ENCODE results near the gene GTPBP8.

The GTPBP8 gene

GRCh38 chr3:113000691-113001090 is 9.9 kb downstream of the GTPBP8 start:
- H3K4me1 ChIP-seq (ENCODE audit: control insufficient read depth, insufficient read depth, low read length), result peaks cover 3% of the 10 kb centered on the region; the same call in 1 of the 2 replicates
- no peaks in the 10 kb centered on the region for H3K9me3 ChIP-seq (ENCODE audit: control insufficient read depth, insufficient read depth, low read depth, low read length)
- H3K4me3 ChIP-seq (ENCODE audit: low read depth, low read length), result no peak overlapping the region
- H3K27me3 ChIP-seq (ENCODE audit: control insufficient read depth, insufficient read depth, low read length), result no peaks in the 10 kb centered on the region
- H3K9ac ChIP-seq (ENCODE audit: low read length), result no peak overlapping the region
- peaks cover 70% of the 10 kb centered on the region for H3K36me3 ChIP-seq (ENCODE audit: control insufficient read depth, insufficient read depth, low read length)
- no peak overlapping the region for H3K27ac ChIP-seq (ENCODE audit: low read depth, low read length)

DNA sequence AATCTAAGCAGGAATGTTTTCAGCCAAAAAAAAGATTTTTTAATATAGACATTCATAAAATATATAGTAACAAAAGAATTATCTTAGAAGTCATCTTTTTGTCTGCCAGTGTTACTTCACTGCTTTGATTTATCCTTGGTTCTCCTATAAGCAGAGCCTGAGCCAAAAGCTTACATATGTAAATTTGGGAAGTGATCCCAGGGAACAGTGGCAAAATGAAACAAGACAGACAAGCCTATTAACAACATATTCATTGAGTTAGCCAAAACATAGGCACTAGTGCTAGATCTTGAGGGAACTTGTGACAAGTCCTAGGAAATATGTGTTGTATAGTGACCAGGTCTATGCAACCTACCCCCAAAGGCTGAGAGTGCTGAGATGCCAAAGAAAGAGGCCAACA is 11.3 kb downstream of the GTPBP8 start:
- Histone ChIP-seq H3K27ac (ENCODE audit: low read depth, low read length) (no peak overlapping the region), H3K4me3 (ENCODE audit: low read depth, low read length) (no peak overlapping the region), H3K9ac (ENCODE audit: low read length) (no peak overlapping the region), H3K36me3 (ENCODE audit: control insufficient read depth, insufficient read depth, low read length) (peaks cover 79% of the 10 kb centered on the region), H3K9me3 (ENCODE audit: control insufficient read depth, insufficient read depth, low read depth, low read length) (no peaks in the 10 kb centered on the region), H3K27me3 (ENCODE audit: control insufficient read depth, insufficient read depth, low read length) (no peaks in the 10 kb centered on the region), H3K4me1 (ENCODE audit: control insufficient read depth, insufficient read depth, low read length) (peaks cover 3% of the 10 kb centered on the region; the same call in 1 of the 2 replicates)

DNA sequence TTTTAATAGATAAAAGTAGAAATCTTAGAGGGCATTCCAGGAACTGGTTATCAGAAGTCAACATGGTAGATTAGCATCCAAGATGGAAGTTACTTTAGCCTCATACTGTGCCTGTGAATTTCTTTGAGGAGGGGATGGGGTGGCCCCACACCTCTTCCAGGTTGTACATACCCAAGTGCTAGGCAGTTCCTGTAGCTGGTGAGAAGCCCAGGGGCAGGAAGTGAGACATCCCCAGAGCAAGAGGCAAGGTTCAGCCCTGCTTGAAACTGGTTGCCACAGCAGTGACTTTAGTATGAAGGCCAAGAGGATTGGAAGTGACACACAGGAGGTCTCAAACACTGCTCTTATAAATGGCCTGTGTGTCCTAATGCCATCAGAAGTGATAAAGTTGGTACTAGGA is 11.9 kb downstream of the GTPBP8 start:
- peaks cover 3% of the 10 kb centered on the region; the same call in 1 of the 2 replicates for H3K4me1 ChIP-seq (ENCODE audit: control insufficient read depth, insufficient read depth, low read length)
- no peak overlapping the region for H3K4me3 ChIP-seq (ENCODE audit: low read depth, low read length)
- no peaks in the 10 kb centered on the region for H3K27me3 ChIP-seq (ENCODE audit: control insufficient read depth, insufficient read depth, low read length)
- H3K9ac ChIP-seq (ENCODE audit: low read length), result no peak overlapping the region
- no peaks in the 10 kb centered on the region for H3K9me3 ChIP-seq (ENCODE audit: control insufficient read depth, insufficient read depth, low read depth, low read length)
- H3K36me3 ChIP-seq (ENCODE audit: control insufficient read depth, insufficient read depth, low read length), result peaks cover 85% of the 10 kb centered on the region
- H3K27ac ChIP-seq (ENCODE audit: low read depth, low read length), result no peak overlapping the region

GRCh38 chr3:113005611-113006010 is 14.8 kb downstream of the GTPBP8 start:
- peaks cover 94% of the 10 kb centered on the region for H3K36me3 ChIP-seq (ENCODE audit: control insufficient read depth, insufficient read depth, low read length)
- H3K4me1 ChIP-seq (ENCODE audit: control insufficient read depth, insufficient read depth, low read length), result peaks cover 3% of the 10 kb centered on the region; the same call in 1 of the 2 replicates
- no peak overlapping the region for H3K4me3 ChIP-seq (ENCODE audit: low read depth, low read length)
- H3K9me3 ChIP-seq (ENCODE audit: control insufficient read depth, insufficient read depth, low read depth, low read length), result no peaks in the 10 kb centered on the region
- H3K27ac ChIP-seq (ENCODE audit: low read depth, low read length), result no peak overlapping the region
- no peak overlapping the region for H3K9ac ChIP-seq (ENCODE audit: low read length)
- H3K27me3 ChIP-seq (ENCODE audit: control insufficient read depth, insufficient read depth, low read length), result no peaks in the 10 kb centered on the region

DNA sequence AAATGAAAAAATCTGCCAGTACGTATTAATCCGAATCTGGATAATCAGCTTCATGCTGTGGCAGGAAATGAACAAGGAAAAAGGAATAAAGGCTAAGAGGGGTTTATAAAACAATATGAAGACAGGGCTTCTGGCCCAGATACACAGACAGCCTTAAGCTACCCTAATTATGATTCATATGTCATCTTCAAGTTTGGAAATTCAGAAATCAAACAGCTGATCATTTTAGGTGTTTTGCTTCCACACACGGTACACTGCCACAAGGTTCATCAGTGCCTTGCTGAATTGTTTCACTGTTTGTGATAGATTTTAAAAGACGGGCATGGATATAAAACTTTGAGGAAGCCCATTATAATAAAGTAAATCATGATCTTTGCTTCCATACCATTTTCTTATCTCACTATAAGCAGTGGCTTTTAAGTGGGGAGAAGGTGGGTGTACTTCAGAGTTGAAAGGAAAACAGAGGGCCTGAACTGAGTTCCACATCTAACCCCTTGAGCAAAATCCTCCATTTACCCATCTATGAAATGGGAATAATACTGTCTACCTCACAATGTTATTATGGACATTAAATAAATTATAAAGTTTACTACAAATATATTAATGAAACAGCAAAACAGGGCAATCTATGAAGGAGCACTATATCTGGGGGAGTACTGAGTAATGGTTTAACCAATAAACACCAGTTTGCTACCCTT is 15.7 kb downstream of the GTPBP8 start:
- Histone ChIP-seq H3K9ac (ENCODE audit: low read length) (no peak overlapping the region), H3K9me3 (ENCODE audit: control insufficient read depth, insufficient read depth, low read depth, low read length) (no peaks in the 10 kb centered on the region), H3K27ac (ENCODE audit: low read depth, low read length) (no peak overlapping the region), H3K4me3 (ENCODE audit: low read depth, low read length) (no peak overlapping the region), H3K27me3 (ENCODE audit: control insufficient read depth, insufficient read depth, low read length) (no peaks in the 10 kb centered on the region), H3K4me1 (ENCODE audit: control insufficient read depth, insufficient read depth, low read length) (peaks cover 3% of the 10 kb centered on the region; the same call in 1 of the 2 replicates), H3K36me3 (ENCODE audit: control insufficient read depth, insufficient read depth, low read length) (peaks cover 93% of the 10 kb centered on the region)

DNA sequence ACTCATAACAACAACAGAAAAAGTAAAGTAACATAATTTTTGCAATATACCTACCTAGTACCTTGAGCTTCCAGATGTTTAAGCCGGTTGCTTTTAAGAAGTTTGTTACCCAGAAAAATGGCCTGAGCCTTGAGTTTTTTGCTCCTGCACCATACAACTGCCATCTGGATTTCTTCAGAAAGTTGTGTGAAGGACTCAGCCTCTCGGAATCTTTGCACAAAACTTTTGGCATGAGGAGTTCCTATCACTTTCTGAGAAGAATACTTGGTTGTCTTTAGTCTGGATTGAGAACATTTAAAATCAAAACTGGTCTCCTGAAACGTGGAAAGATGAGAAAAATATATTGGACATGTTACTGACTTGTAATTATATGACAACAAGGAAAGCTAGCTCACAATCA is 17.3 kb downstream of the GTPBP8 start:
- H3K9me3 ChIP-seq (ENCODE audit: control insufficient read depth, insufficient read depth, low read depth, low read length), result no peaks in the 10 kb centered on the region
- H3K27me3 ChIP-seq (ENCODE audit: control insufficient read depth, insufficient read depth, low read length), result no peaks in the 10 kb centered on the region
- H3K4me1 ChIP-seq (ENCODE audit: control insufficient read depth, insufficient read depth, low read length), result no peaks in the 10 kb centered on the region
- H3K36me3 ChIP-seq (ENCODE audit: control insufficient read depth, insufficient read depth, low read length), result peaks cover 95% of the 10 kb centered on the region
- no peak overlapping the region for H3K9ac ChIP-seq (ENCODE audit: low read length)
- no peak overlapping the region for H3K4me3 ChIP-seq (ENCODE audit: low read depth, low read length)
- H3K27ac ChIP-seq (ENCODE audit: low read depth, low read length), result no peak overlapping the region

DNA sequence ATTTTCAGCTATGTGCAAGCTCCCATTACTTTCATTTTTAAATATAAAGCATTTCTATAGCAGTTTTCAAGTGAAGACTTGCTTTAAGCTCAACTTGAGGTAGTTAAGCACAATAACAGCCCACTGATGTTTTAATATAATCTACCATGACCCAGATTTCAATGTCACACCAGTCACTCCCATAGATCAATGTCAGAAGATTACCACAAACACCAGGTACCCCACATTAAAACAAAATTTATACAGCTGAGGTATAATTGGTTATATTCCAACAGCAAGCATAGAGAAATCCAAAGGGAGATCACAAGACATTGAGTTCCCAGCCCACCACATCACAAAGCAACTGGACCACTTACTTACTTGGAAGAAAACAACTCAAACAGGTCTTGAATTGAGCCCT is 22.8 kb downstream of the GTPBP8 start:
- H3K9me3 ChIP-seq (ENCODE audit: control insufficient read depth, insufficient read depth, low read depth, low read length), result no peaks in the 10 kb centered on the region
- no peaks in the 10 kb centered on the region for H3K27me3 ChIP-seq (ENCODE audit: control insufficient read depth, insufficient read depth, low read length)
- no peak overlapping the region for H3K4me3 ChIP-seq (ENCODE audit: low read depth, low read length)
- H3K9ac ChIP-seq (ENCODE audit: low read length), result no peak overlapping the region
- H3K4me1 ChIP-seq (ENCODE audit: control insufficient read depth, insufficient read depth, low read length), result peaks cover 7% of the 10 kb centered on the region; the same call in 1 of the 2 replicates
- H3K36me3 ChIP-seq (ENCODE audit: control insufficient read depth, insufficient read depth, low read length), result peaks cover 81% of the 10 kb centered on the region
- H3K27ac ChIP-seq (ENCODE audit: low read depth, low read length), result no peak overlapping the region

DNA sequence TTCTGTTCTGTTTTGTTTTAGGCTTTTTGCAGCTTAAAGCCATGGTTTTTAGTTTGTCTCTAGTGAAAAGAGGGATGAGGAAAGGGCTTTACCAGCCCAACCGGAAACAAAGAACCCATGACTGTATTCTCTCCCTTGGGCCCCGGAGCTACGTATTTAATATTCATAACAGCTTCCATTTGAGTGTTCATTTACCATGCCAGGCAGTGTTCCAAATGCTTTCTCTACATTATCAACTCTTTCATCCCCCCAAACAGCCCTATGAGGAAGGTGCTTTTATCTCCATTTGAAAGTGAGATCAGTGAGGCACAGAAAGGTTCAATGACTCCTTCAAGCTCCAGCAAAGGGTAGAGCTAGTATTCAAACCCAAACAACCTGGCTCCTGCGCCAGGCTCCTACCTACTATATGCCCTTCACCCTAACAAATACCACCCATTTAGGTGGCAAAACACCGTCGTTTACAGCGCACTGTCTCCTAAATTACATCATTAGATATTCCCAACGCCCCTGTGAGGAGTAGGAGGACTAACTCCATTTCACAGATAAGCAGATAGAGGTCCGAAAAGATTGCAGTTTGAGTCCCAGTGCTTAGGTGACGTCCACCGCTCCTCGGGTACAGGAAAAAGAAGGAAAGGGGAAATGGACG is 27.9 kb downstream of the GTPBP8 start:
- Histone ChIP-seq H3K4me3 (ENCODE audit: low read depth, low read length) (peak overlapping the region; percentile 83), H3K27ac (ENCODE audit: low read depth, low read length) (peak overlapping the region; percentile 85), H3K27me3 (ENCODE audit: control insufficient read depth, insufficient read depth, low read length) (no peaks in the 10 kb centered on the region), H3K4me1 (ENCODE audit: control insufficient read depth, insufficient read depth, low read length) (peaks cover 11% of the 10 kb centered on the region), H3K9ac (ENCODE audit: low read length) (peak overlapping the region; percentile 91), H3K9me3 (ENCODE audit: control insufficient read depth, insufficient read depth, low read depth, low read length) (no peaks in the 10 kb centered on the region), H3K36me3 (ENCODE audit: control insufficient read depth, insufficient read depth, low read length) (peaks cover 34% of the 10 kb centered on the region)

GRCh38 chr3:113019182-113020137 is 28.7 kb downstream of the GTPBP8 start:
- Histone ChIP-seq H3K36me3 (ENCODE audit: control insufficient read depth, insufficient read depth, low read length) (peaks cover 29% of the 10 kb centered on the region), H3K4me3 (ENCODE audit: low read depth, low read length) (peak overlapping the region; percentile 83), H3K27ac (ENCODE audit: low read depth, low read length) (peak overlapping the region; percentile 85), H3K27me3 (ENCODE audit: control insufficient read depth, insufficient read depth, low read length) (no peaks in the 10 kb centered on the region), H3K9ac (ENCODE audit: low read length) (peak overlapping the region; percentile 91), H3K9me3 (ENCODE audit: control insufficient read depth, insufficient read depth, low read depth, low read length) (no peaks in the 10 kb centered on the region), H3K4me1 (ENCODE audit: control insufficient read depth, insufficient read depth, low read length) (peaks cover 11% of the 10 kb centered on the region)

GRCh38 chr3:113021471-113021870 is 30.7 kb downstream of the GTPBP8 start:
- Histone ChIP-seq H3K27ac (ENCODE audit: low read depth, low read length) (no peak overlapping the region), H3K9ac (ENCODE audit: low read length) (no peak overlapping the region), H3K4me3 (ENCODE audit: low read depth, low read length) (no peak overlapping the region), H3K36me3 (ENCODE audit: control insufficient read depth, insufficient read depth, low read length) (peaks cover 9% of the 10 kb centered on the region), H3K9me3 (ENCODE audit: control insufficient read depth, insufficient read depth, low read depth, low read length) (no peaks in the 10 kb centered on the region), H3K4me1 (ENCODE audit: control insufficient read depth, insufficient read depth, low read length) (peaks cover 11% of the 10 kb centered on the region), H3K27me3 (ENCODE audit: control insufficient read depth, insufficient read depth, low read length) (no peaks in the 10 kb centered on the region)
